ENCODE results near the gene NPSR1. TPM values are rescaled to one million over a fixed set of nuclear protein-coding genes. Genes with fewer than 3 reads are reported as not detected.

NPSR1 gene
- total RNA-seq, 2 donors from 2014 or later = not detected

- DNase-seq (ENCODE audit: low spot score) = no peak
- intact Hi-C loops (cut with DNase I) = no loop called here
- Histone ChIP-seq H3K4me1 (replicated peaks) (no peaks in the 10 kb centered on the region), H3K9me3 (no peaks in the 10 kb centered on the region), H3K27ac (no peak overlapping the region), H3K27me3 (replicated peaks; ENCODE audit: insufficient read depth) (no peaks in the 10 kb centered on the region), H3K36me3 (no peaks in the 10 kb centered on the region), H3K4me3 (no peak overlapping the region)
- TF ChIP-seq POLR2AphosphoS5 (IDR thresholded peaks at IDR 0.05) (no peak), CTCF (IDR thresholded peaks at IDR 0.05) (no peak), POLR2A (IDR thresholded peaks at IDR 0.05) (no peak)
- WGBS = 84% methylated on average over 2 of the region's 2 CpGs
These were observed 2.0 kb upstream of the NPSR1 start for GRCh38 chr7:34656041-34656440.

GRCh38 chr7:34659472-34660075, 1.6 kb downstream of the NPSR1 start:
- no peaks in the 10 kb centered on the region for H3K4me1 ChIP-seq (replicated peaks)
- no peaks in the 10 kb centered on the region for H3K9me3 ChIP-seq
- no peak overlapping the region for H3K27ac ChIP-seq
- DNase-seq (ENCODE audit: low spot score) = no peak
- intact Hi-C loops (cut with DNase I) = no loop called here
- H3K27me3 ChIP-seq (replicated peaks; ENCODE audit: insufficient read depth) = no peaks in the 10 kb centered on the region
- WGBS = 38% methylated on average over 3 of the region's 3 CpGs
- H3K4me3 ChIP-seq = no peak overlapping the region
- no peak for TF ChIP-seq POLR2AphosphoS5 (IDR thresholded peaks at IDR 0.05)
- no peaks in the 10 kb centered on the region for H3K36me3 ChIP-seq

- Histone ChIP-seq H3K4me1 (replicated peaks) (no peaks in the 10 kb centered on the region), H3K9me3 (no peaks in the 10 kb centered on the region), H3K27me3 (replicated peaks; ENCODE audit: insufficient read depth) (no peaks in the 10 kb centered on the region), H3K36me3 (no peaks in the 10 kb centered on the region), H3K27ac (no peak overlapping the region), H3K4me3 (no peak overlapping the region)
- no peak for DNase-seq (ENCODE audit: low spot score)
- WGBS = 68% methylated on average over 8 of the region's 8 CpGs
- TF ChIP-seq POLR2AphosphoS5 (IDR thresholded peaks at IDR 0.05) (no peak), POLR2A (IDR thresholded peaks at IDR 0.05) (no peak), CTCF (IDR thresholded peaks at IDR 0.05) (no peak)
- intact Hi-C loops (cut with DNase I) = no loop called here
These were observed 4.2 kb downstream of the NPSR1 start for GRCh38 chr7:34662058-34662708.

- no peak for DNase-seq (ENCODE audit: low spot score)
- Histone ChIP-seq H3K4me1 (replicated peaks) (no peaks in the 10 kb centered on the region), H3K27ac (no peak overlapping the region), H3K9me3 (no peaks in the 10 kb centered on the region), H3K27me3 (replicated peaks; ENCODE audit: insufficient read depth) (no peaks in the 10 kb centered on the region), H3K36me3 (no peaks in the 10 kb centered on the region), H3K4me3 (no peak overlapping the region)
- intact Hi-C loops (cut with DNase I) = no loop called here
- TF ChIP-seq POLR2A (IDR thresholded peaks at IDR 0.05) = no peak
- no peak for TF ChIP-seq POLR2AphosphoS5 (IDR thresholded peaks at IDR 0.05)
- no peak for TF ChIP-seq CTCF (IDR thresholded peaks at IDR 0.05)
These were observed 6.7 kb downstream of the NPSR1 start for GRCh38 chr7:34664755-34665154.

- no peak for TF ChIP-seq CTCF (IDR thresholded peaks at IDR 0.05)
- TF ChIP-seq POLR2A (IDR thresholded peaks at IDR 0.05) = no peak
- no peak for TF ChIP-seq POLR2AphosphoS5 (IDR thresholded peaks at IDR 0.05)
- WGBS = 67% methylated on average over 6 of the region's 6 CpGs
These were observed 14.4 kb downstream of the NPSR1 start for GRCh38 chr7:34672430-34672829.

More at GRCh38 chr7:34672430-34672829, 14.4 kb downstream of the NPSR1 start:
- intact Hi-C loops (cut with DNase I) = no loop called here
- H3K27ac ChIP-seq = no peak overlapping the region
- no peak overlapping the region for H3K4me3 ChIP-seq
- no peaks in the 10 kb centered on the region for H3K4me1 ChIP-seq (replicated peaks)
- H3K36me3 ChIP-seq = no peaks in the 10 kb centered on the region
- no peaks in the 10 kb centered on the region for H3K9me3 ChIP-seq
- no peaks in the 10 kb centered on the region for H3K27me3 ChIP-seq (replicated peaks; ENCODE audit: insufficient read depth)
- DNase-seq (ENCODE audit: low spot score) = no peak

Data from prostate gland (tissue), 2 donors.